ENCODE data around the gene PWWP2B.
"Not testable (repeated sequence)": the region's sequence is repeated elsewhere in the genome, so short reads cannot be mapped to it uniquely, and the experiment has no call there.

PWWP2B gene

DNA sequence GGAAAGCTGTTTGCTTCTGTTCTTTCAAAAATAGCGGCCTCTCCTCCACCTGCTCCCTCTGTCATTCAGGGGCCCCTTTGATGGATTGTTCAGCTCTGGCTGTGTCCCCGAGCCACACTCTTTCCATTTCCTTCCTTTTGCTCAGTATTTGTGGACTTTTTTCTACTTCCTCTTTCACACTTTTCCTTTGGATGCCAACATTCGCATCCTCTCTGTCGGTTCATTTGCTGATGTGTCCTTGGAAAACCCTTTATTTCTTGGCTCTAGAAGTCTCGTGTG is 11.7 kb upstream of the PWWP2B start:
- H3K4me2 ChIP-seq (ENCODE audit: low read length), result no peak overlapping the region
- H3K9ac ChIP-seq (ENCODE audit: low read depth, low read length), result no peak overlapping the region
- no peak overlapping the region for H3K4me3 ChIP-seq (ENCODE audit: low read length)
- H3K9me3 ChIP-seq (replicated peaks; ENCODE audit: low read length), result no peaks in the 10 kb centered on the region
- no peaks in the 10 kb centered on the region for H3K36me3 ChIP-seq (ENCODE audit: insufficient read depth, low read length)
- peaks cover 10% of the 10 kb centered on the region for H3K27me3 ChIP-seq (ENCODE audit: control insufficient read depth, insufficient read depth, low read length)
- H3K4me1 ChIP-seq (ENCODE audit: control insufficient read depth, insufficient read depth, low read length), result peaks cover 8% of the 10 kb centered on the region

DNA sequence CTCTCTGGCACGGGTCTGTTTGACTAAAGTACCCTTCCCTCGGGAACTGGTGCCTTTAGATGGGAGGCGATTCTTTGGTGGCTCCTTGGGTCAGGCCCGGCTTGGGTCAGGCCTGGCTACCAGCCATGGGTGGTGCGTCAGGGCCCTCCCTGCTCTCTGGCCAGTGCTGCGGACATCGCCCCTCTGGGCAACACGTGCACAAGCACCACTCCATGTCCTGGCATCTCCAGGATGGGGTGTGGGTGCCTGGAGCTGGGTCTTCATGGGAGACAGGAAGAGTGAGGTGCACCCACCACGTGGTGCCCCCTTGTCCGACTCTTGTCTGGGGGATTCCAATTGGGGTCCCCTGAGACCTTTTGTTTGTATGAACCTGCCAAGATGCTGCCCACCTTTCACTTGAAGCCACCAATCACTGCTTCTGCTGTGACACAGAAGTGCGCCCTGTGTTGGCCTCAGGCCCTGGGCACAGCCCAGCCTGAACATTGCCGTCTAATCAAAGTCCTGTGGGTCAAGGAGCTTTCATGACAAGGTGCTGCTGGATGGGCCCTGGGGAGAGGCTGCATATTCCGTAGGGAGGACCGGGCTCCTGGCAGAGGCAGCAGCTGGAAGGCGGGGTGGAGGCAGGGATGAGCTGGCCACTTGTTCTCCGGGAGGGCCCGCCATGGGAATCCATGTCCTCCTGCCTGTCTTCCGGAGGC is 11.1 kb upstream of the PWWP2B start:
- Histone ChIP-seq H3K9ac (ENCODE audit: low read depth, low read length) (no peak overlapping the region), H3K4me3 (ENCODE audit: low read length) (no peak overlapping the region)

DNA sequence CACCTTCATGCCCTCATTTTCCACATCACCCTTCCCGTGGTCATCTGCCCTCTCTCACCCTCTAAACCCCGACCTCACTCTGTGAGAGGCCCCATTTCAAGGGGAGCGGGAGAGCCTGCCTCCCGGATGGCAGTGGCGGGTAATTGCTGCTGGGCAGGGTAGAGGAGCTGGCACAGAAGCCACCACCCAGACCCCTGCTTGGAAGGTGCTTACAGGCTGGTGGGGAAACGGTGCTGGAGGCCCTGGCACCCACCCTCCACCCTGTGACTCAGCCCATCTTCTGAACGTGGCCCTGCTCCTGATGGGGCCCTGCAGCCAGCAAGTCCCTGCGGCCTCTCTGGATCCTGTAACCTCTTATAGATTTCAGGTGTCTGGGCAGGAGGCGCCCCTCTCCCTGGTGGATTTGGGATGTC is 10.6 kb upstream of the PWWP2B start:
- no peak overlapping the region for H3K9ac ChIP-seq (ENCODE audit: low read depth, low read length)
- H3K27me3 ChIP-seq (ENCODE audit: control insufficient read depth, insufficient read depth, low read length), result peaks cover 10% of the 10 kb centered on the region
- H3K4me1 ChIP-seq (ENCODE audit: control insufficient read depth, insufficient read depth, low read length), result peaks cover 8% of the 10 kb centered on the region

More for the DNA sequence above, 11.1 kb upstream of the PWWP2B start:
- Histone ChIP-seq H3K9me3 (replicated peaks; ENCODE audit: low read length) (no peaks in the 10 kb centered on the region), H3K36me3 (ENCODE audit: insufficient read depth, low read length) (no peaks in the 10 kb centered on the region), H3K4me2 (ENCODE audit: low read length) (no peak overlapping the region), H3K4me1 (ENCODE audit: control insufficient read depth, insufficient read depth, low read length) (peaks cover 8% of the 10 kb centered on the region), H3K27me3 (ENCODE audit: control insufficient read depth, insufficient read depth, low read length) (peaks cover 10% of the 10 kb centered on the region)

DNA sequence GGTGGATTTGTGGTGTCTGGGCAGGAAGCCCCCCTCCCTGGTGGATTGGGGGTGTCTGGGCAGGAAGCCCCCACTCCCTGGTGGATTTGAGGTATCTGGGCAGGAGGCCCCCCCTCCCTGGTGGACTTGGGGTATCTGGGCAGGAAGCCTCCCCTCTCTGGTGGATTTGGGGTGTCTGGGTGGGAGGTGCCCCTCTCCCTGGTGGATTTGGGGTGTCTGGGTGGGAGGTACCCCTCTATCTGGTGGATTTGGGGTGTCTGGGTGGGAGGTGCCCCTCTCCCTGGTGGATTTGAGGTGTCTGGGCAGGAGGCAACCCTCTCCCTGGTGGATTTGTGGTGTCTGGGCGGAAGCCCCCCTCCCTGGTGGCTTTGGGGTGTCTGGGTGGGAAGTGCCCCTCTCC is 10.1 kb upstream of the PWWP2B start:
- H3K4me3 ChIP-seq (ENCODE audit: low read length); H3K4me2 ChIP-seq (ENCODE audit: low read length); H3K9ac ChIP-seq (ENCODE audit: low read depth, low read length); H3K36me3 ChIP-seq (ENCODE audit: insufficient read depth, low read length); H3K4me1 ChIP-seq (ENCODE audit: control insufficient read depth, insufficient read depth, low read length); H3K9me3 ChIP-seq (replicated peaks; ENCODE audit: low read length): not testable (repeated sequence)
- peaks cover 10% of the 10 kb centered on the region for H3K27me3 ChIP-seq (ENCODE audit: control insufficient read depth, insufficient read depth, low read length)

More for the DNA sequence above, 10.6 kb upstream of the PWWP2B start:
- Histone ChIP-seq H3K36me3 (ENCODE audit: insufficient read depth, low read length) (no peaks in the 10 kb centered on the region), H3K4me3 (ENCODE audit: low read length) (no peak overlapping the region), H3K9me3 (replicated peaks; ENCODE audit: low read length) (no peaks in the 10 kb centered on the region), H3K4me2 (ENCODE audit: low read length) (no peak overlapping the region)

DNA sequence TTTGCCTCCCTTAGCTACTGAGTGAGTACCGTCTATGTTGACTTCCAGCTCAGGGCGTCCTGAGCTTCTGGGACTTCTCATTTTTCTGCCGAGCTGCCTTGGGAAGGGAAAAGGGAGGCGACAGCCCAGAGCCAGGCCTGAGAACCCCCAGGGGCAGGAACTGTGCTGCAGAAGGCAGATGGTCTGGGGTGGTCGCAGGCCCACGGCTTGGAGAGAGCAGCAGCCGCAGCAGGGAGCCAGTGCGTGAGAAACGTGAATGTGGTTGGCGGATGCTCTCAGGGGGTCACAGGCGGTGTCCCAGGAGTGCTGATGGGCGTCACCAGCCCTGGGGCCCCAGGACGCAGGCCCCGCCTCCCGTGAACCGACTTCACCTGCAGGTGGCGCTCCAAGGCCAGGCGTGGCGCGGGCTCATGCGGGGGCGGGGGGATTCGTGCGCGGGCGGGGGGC is 9.2 kb upstream of the PWWP2B start:
- H3K9ac ChIP-seq (ENCODE audit: low read depth, low read length), result no peak overlapping the region
- H3K4me1 ChIP-seq (ENCODE audit: control insufficient read depth, insufficient read depth, low read length), result no peaks in the 10 kb centered on the region
- H3K27me3 ChIP-seq (ENCODE audit: control insufficient read depth, insufficient read depth, low read length), result peaks cover 10% of the 10 kb centered on the region
- no peak overlapping the region for H3K4me2 ChIP-seq (ENCODE audit: low read length)
- no peaks in the 10 kb centered on the region for H3K9me3 ChIP-seq (replicated peaks; ENCODE audit: low read length)
- H3K36me3 ChIP-seq (ENCODE audit: insufficient read depth, low read length), result no peaks in the 10 kb centered on the region
- no peak overlapping the region for H3K4me3 ChIP-seq (ENCODE audit: low read length)

DNA sequence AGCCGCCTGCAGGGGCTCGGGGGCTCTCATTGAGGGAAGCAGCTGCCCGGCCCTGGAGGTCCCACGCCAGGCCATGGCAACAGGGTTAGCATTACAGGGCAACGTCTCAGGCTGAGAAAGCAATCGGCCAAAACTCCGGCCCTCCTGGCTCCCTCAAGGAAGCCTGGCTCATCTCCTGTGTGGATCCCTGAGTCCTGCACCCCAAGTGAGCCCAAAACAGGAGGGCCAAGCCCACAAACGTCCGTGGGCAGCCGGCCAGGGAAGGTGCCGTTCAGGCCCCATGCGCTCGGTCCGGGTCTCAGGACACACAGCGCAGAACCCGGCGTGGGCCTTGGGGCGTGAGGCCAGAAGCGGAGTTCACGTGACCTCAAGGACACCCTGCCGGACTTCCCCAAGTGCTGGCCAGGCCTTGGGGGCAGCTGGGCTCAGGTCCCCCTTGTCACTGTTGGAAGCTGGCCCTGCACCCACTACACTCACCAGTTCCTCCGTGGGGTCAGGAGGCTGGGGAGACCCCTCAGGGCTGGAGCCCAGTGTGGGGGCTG is 8.0 kb upstream of the PWWP2B start:
- Histone ChIP-seq H3K9me3 (replicated peaks; ENCODE audit: low read length) (no peaks in the 10 kb centered on the region), H3K27me3 (ENCODE audit: control insufficient read depth, insufficient read depth, low read length) (peaks cover 10% of the 10 kb centered on the region), H3K9ac (ENCODE audit: low read depth, low read length) (no peak overlapping the region), H3K4me2 (ENCODE audit: low read length) (no peak overlapping the region), H3K4me1 (ENCODE audit: control insufficient read depth, insufficient read depth, low read length) (peaks cover 4% of the 10 kb centered on the region), H3K4me3 (ENCODE audit: low read length) (no peak overlapping the region), H3K36me3 (ENCODE audit: insufficient read depth, low read length) (no peaks in the 10 kb centered on the region)

DNA sequence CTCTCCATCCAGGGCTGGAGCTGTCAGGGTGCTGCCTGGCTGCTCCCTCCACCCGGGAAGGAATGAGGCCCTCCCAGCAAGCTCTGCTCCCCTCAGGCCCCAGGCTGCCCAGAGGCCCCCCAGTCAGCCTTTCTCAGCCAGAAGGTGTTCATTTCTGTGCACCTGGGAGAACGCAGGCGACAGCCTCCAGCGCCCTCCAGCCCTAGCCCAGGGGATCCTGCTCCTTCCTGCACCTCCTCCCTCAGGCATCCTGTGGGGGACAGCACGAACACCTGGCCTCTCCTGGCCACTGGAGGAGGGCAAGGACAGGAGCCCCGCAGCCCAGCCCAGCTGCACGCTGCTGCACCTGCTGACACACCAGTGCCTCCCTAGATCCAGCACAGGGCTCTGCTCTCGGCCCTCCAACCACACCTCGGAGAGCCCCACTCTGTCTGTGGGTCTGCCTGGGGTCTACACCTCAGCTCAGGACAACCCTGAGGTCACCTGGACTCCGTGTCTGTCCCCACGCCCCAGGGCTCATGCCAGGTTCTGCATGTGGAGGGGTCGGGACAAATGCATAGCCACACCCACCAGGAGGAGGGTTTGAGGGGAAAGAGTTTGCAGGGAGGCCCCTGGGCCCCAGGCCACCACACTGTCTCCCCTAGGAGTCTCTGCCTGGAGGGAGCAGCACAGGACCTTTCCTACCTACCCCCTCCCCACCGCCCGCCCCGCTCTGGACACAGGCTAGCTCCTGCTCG is 7.4 kb upstream of the PWWP2B start:
- no peaks in the 10 kb centered on the region for H3K9me3 ChIP-seq (replicated peaks; ENCODE audit: low read length)
- no peak overlapping the region for H3K4me3 ChIP-seq (ENCODE audit: low read length)
- H3K4me1 ChIP-seq (ENCODE audit: control insufficient read depth, insufficient read depth, low read length), result peaks cover 4% of the 10 kb centered on the region
- no peak overlapping the region for H3K9ac ChIP-seq (ENCODE audit: low read depth, low read length)
- H3K27me3 ChIP-seq (ENCODE audit: control insufficient read depth, insufficient read depth, low read length), result peaks cover 10% of the 10 kb centered on the region
- H3K4me2 ChIP-seq (ENCODE audit: low read length), result no peak overlapping the region
- no peaks in the 10 kb centered on the region for H3K36me3 ChIP-seq (ENCODE audit: insufficient read depth, low read length)

DNA sequence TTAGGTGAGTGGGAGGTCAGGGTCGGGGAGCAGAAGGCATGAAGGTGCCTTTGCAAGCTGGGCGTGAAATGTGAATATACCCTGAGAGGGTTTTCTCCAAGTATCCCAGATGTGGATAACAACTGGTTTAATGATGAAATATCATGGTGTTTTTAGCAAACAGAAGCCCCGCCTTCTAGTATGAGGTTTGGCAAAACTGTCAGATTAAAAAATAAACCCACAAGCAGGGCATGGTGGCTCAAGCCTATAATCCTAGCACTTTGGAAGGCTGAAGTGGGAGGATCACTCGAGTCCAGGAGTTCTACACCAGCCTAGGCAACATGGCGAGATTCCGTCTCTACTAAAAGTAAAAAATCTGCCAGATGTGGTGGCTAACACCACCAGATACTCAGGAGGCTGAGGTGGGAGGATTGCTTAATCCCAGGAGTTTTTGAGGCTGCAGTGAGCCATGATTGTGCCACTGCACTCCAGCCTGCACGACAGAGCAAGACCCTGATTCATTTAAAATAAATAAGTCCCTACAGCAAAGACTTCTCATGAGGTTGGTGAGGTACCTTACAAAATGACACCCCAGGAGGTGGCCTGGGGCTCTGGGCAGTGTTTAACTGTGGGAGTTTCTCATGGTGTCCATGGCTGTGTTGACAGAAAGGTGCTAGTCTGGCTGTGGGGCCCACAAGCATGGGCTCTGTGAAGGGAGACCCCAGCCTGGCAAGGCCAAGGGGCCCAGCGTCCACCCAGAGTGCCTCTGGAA is 6.7 kb upstream of the PWWP2B start:
- no peak overlapping the region for H3K4me3 ChIP-seq (ENCODE audit: low read length)
- H3K9me3 ChIP-seq (replicated peaks; ENCODE audit: low read length), result no peaks in the 10 kb centered on the region
- peaks cover 10% of the 10 kb centered on the region for H3K27me3 ChIP-seq (ENCODE audit: control insufficient read depth, insufficient read depth, low read length)

DNA sequence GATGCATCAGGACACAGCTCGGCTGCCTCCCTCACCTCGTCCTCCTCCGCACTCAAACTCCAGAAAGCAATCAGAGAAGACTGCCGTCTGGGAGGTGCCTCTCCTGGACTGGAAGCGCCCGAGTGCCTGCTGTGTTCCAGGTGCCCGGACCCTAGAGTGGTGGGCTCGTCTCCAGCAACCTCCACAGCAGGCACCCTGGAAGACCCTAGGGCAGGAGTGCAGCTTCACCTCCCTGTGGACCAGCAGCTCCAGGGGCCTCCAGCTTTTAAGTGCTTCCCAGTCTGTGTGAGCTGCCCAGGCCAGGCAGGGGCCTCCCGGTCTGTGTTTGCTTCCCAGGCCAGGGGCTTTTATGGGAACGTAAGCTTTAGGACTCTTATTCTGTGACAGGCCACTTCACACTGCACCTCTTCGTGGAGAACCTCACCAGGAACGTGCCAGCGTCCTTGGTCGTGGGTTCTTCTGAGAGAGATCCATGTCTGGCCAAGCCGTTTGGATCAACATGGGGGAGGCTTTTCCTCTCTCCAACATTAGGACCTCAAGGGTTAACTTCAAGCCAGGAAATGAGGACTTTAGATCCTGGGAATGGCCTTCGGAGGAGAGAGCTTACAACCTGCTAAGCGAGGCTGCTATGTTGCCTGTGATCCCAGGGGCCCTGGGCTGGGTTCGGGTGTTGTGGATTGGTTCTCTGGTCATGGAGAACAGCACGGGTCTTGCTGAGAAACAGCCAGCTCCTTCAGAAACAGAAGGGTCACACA is 5.9 kb upstream of the PWWP2B start:
- H3K27me3 ChIP-seq (ENCODE audit: control insufficient read depth, insufficient read depth, low read length), result peaks cover 10% of the 10 kb centered on the region
- H3K36me3 ChIP-seq (ENCODE audit: insufficient read depth, low read length), result no peaks in the 10 kb centered on the region
- no peak overlapping the region for H3K4me3 ChIP-seq (ENCODE audit: low read length)
- H3K9me3 ChIP-seq (replicated peaks; ENCODE audit: low read length), result no peaks in the 10 kb centered on the region
- H3K4me2 ChIP-seq (ENCODE audit: low read length), result no peak overlapping the region
- no peak overlapping the region for H3K9ac ChIP-seq (ENCODE audit: low read depth, low read length)
- H3K4me1 ChIP-seq (ENCODE audit: control insufficient read depth, insufficient read depth, low read length), result peaks cover 13% of the 10 kb centered on the region

More for the DNA sequence above, 6.7 kb upstream of the PWWP2B start:
- Histone ChIP-seq H3K36me3 (ENCODE audit: insufficient read depth, low read length) (no peaks in the 10 kb centered on the region), H3K4me2 (ENCODE audit: low read length) (no peak overlapping the region), H3K9ac (ENCODE audit: low read depth, low read length) (no peak overlapping the region), H3K4me1 (ENCODE audit: control insufficient read depth, insufficient read depth, low read length) (peaks cover 6% of the 10 kb centered on the region)

DNA sequence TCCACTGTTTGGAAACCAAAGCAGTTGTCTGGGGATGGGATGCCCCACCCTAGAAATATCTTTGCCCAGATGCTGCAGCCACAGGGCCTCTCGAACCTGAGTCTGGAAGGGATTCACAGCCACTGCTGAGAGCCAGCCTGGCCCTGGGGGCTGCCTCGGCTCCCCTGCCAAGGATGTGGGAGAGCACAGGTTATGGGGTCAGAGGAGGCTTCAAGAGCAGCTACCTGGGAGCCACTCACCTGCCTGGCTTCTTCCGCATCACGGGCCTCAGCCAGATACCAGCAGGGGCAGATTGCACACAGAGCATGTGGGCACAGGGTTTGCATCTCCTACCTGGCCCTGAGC is 5.4 kb upstream of the PWWP2B start:
- no peaks in the 10 kb centered on the region for H3K9me3 ChIP-seq (replicated peaks; ENCODE audit: low read length)
- H3K4me3 ChIP-seq (ENCODE audit: low read length), result no peak overlapping the region
- H3K9ac ChIP-seq (ENCODE audit: low read depth, low read length), result no peak overlapping the region
- no peak overlapping the region for H3K4me2 ChIP-seq (ENCODE audit: low read length)
- peaks cover 10% of the 10 kb centered on the region for H3K27me3 ChIP-seq (ENCODE audit: control insufficient read depth, insufficient read depth, low read length)
- peaks cover 14% of the 10 kb centered on the region for H3K4me1 ChIP-seq (ENCODE audit: control insufficient read depth, insufficient read depth, low read length)
- H3K36me3 ChIP-seq (ENCODE audit: insufficient read depth, low read length), result no peaks in the 10 kb centered on the region

DNA sequence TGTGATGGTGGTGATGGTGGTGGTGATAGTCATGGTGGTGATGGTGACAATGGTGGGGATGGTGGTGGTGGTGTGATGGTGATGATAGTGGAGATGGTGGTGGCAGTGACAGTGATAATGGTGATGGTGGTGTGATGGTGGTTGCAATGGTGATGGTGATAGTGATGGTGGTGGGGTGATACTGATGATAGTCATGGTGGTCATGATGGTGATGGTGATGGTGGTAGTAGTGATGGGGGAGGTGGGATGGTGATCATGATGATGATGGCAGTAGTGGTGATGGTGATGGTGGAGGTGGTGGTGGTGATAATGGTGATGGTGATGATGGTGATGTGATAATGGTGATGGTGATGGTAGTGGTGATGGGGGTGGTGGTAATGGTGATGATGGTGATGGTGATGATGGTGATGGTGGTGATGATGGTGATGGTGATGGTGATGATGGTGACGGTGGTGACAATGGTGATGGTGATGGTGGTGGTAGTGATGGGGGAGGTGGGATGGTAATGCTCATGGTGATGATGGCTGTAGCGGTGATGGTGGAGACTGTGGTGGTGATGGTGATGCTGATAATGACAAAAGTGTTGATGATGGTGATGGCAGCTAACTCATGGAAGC is 4.7 kb upstream of the PWWP2B start:
- H3K4me3 ChIP-seq (ENCODE audit: low read length), result no peak overlapping the region
- H3K4me1 ChIP-seq (ENCODE audit: control insufficient read depth, insufficient read depth, low read length), result peaks cover 14% of the 10 kb centered on the region
- H3K27me3 ChIP-seq (ENCODE audit: control insufficient read depth, insufficient read depth, low read length), result peaks cover 10% of the 10 kb centered on the region
- no peaks in the 10 kb centered on the region for H3K9me3 ChIP-seq (replicated peaks; ENCODE audit: low read length)
- no peak overlapping the region for H3K9ac ChIP-seq (ENCODE audit: low read depth, low read length)
- H3K4me2 ChIP-seq (ENCODE audit: low read length), result no peak overlapping the region
- H3K36me3 ChIP-seq (ENCODE audit: insufficient read depth, low read length), result no peaks in the 10 kb centered on the region
